Activated T-cell treated with anti-CD3 and anti-CD28 coated beads for 4 hours (primary cell): ENCODE measurements around the gene FCRL1.

Experiments
- DNase-seq: peaks from one replicate; pipeline ENCODE4 v3.0.0-alpha.2; 2020

FCRL1 gene

GRCh38 chr1:157798211-157798610 is 21.7 kb downstream of the FCRL1 start:
- no peak for DNase-seq

- DNase-seq, result no peak
Measured at GRCh38 chr1:157785248-157785647, 34.7 kb downstream of the FCRL1 start.

GRCh38 chr1:157784801-157785200 is 35.1 kb downstream of the FCRL1 start:
- DNase-seq, result no peak

GRCh38 chr1:157782931-157783330 is 37.0 kb downstream of the FCRL1 start:
- no peak for DNase-seq

GRCh38 chr1:157781048-157781447 is 38.9 kb downstream of the FCRL1 start:
- no peak for DNase-seq

GRCh38 chr1:157776971-157777391 is 42.9 kb downstream of the FCRL1 start, which contains the start of gene FCRL2:
Gene FCRL2, minus strand, starts transcription at chr1:157777132. Its CDS starts 59 bp downstream, at chr1:157777073.
- DNase-seq, result no peak

- no peak for DNase-seq
Measured at GRCh38 chr1:157775101-157775870, 44.6 kb downstream of the FCRL1 start.

GRCh38 chr1:157774412-157774811 is 45.5 kb downstream of the FCRL1 start:
- DNase-seq, result no peak

GRCh38 chr1:157773493-157774350 is 46.2 kb downstream of the FCRL1 start:
- DNase-seq, result no peak

- no peak for DNase-seq
Measured at GRCh38 chr1:157771661-157772425, 48.1 kb downstream of the FCRL1 start.

GRCh38 chr1:157770442-157771043 is 49.4 kb downstream of the FCRL1 start:
- no peak for DNase-seq

- no peak for DNase-seq
Measured at GRCh38 chr1:157766792-157767191, 53.1 kb downstream of the FCRL1 start.

GRCh38 chr1:157758018-157758417 is 61.9 kb downstream of the FCRL1 start:
- DNase-seq, result no peak

GRCh38 chr1:157753611-157754010 is 66.3 kb downstream of the FCRL1 start:
- DNase-seq, result no peak

GRCh38 chr1:157751283-157751682 is 68.6 kb downstream of the FCRL1 start:
- no peak for DNase-seq

- no peak for DNase-seq
Measured at GRCh38 chr1:157748262-157748817, 71.6 kb downstream of the FCRL1 start.
